Measurements from ENCODE around the gene GRIP2.

GRCh38 chr3:14463330-14464140, 76.6 kb downstream of the GRIP2 start:
- TF ChIP-seq CTCF (conservative IDR thresholded peaks at IDR 0.05; ENCODE audit: low read length) = no peak
- TF ChIP-seq EZH2phosphoT487 (IDR thresholded peaks at IDR 0.05; ENCODE audit: borderline replicate concordance, low read depth, low read length) = no peak

All from OCI-LY7 (cell line).